NT2/D1 (cell line): ENCODE results near the gene SETDB2.

Source experiments
- YY1 ChIP-seq: IDR thresholded peaks from 2 replicates; pipeline ENCODE4 v1.6.1; 2011; ENCODE audit not compliant: insufficient read length, insufficient read depth
- ZNF274 ChIP-seq: IDR thresholded peaks from 2 replicates; pipeline ENCODE4 v1.6.1; 2011; ENCODE audit warnings: mild to moderate bottlenecking, low read depth, low read length

GRCh38 chr13:49453465-49453864, 9.4 kb downstream of the SETDB2 start:
- TF ChIP-seq ZNF274, result no peak
- TF ChIP-seq YY1, result no peak
